Activated CD4-positive, alpha-beta T cell treated with anti-CD3 and anti-CD28 coated beads, Interleukin-2, amount 50 U/mL, for 1 hour (primary cell): ENCODE results near the gene LRRC26.

Experiments used
- DNase-seq: peaks from one replicate; pipeline ENCODE4 v3.0.0-alpha.2; 2020

Gene LRRC26, protein sequence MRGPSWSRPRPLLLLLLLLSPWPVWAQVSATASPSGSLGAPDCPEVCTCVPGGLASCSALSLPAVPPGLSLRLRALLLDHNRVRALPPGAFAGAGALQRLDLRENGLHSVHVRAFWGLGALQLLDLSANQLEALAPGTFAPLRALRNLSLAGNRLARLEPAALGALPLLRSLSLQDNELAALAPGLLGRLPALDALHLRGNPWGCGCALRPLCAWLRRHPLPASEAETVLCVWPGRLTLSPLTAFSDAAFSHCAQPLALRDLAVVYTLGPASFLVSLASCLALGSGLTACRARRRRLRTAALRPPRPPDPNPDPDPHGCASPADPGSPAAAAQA

DNA sequence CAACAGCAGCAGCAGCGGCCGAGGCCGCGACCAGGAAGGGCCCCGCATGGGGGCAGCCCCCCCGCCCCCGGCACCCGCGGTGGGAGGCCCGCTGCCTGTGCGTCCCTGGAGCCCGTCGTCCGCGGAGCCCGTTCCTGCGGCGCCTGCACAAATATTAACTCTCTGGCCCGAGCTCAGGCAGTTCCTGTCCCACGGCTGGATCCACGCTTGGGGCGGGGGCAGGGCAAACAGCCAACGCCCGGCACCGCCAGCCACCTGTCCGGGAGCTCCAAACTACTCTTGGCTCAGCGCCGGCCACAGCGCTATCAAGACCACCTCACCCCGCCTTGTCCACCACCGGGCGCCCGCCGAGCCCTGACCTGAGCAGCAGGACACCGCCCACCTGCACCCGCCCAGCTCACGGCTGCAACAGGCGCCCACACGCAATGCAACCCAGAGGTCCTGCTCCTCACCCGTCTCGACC, at the start of gene LRRC26:
TSS of gene LRRC26 (minus strand) at position 156 of the 463 bp plus-strand sequence. CDS start at position 48, 108 bp downstream.
- no peak for DNase-seq

GRCh38 chr9:137218754-137219271, 49.0 kb upstream of the LRRC26 start:
- no peak for DNase-seq

DNA sequence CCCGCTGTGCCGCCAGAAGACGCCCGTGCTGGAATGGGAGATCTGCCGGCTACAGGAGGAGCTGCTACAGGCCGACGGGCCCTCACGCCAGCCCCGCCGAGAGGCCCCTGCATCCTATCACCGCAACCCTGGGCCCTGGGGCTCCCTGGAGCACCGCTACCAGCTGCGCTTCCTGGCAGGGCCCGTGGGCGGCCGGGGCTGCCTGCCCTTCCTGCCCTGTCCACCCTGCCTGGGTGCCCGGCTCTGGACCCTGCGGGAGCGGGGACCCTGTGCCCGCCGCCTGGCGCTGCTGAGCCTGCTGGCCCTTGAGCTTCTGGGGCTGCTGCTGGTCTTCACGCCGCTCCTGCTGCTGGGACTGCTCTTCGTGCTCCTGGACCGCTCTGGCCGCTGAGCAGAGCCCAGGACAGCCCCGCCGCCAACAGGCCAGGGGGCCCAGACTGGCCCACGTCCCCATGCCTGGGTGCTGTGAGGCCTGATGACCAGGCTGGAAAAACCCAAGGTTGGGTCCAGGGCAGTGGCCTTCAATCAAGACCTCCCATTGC, 48.4 kb upstream of the LRRC26 start:
- no peak for DNase-seq

DNA sequence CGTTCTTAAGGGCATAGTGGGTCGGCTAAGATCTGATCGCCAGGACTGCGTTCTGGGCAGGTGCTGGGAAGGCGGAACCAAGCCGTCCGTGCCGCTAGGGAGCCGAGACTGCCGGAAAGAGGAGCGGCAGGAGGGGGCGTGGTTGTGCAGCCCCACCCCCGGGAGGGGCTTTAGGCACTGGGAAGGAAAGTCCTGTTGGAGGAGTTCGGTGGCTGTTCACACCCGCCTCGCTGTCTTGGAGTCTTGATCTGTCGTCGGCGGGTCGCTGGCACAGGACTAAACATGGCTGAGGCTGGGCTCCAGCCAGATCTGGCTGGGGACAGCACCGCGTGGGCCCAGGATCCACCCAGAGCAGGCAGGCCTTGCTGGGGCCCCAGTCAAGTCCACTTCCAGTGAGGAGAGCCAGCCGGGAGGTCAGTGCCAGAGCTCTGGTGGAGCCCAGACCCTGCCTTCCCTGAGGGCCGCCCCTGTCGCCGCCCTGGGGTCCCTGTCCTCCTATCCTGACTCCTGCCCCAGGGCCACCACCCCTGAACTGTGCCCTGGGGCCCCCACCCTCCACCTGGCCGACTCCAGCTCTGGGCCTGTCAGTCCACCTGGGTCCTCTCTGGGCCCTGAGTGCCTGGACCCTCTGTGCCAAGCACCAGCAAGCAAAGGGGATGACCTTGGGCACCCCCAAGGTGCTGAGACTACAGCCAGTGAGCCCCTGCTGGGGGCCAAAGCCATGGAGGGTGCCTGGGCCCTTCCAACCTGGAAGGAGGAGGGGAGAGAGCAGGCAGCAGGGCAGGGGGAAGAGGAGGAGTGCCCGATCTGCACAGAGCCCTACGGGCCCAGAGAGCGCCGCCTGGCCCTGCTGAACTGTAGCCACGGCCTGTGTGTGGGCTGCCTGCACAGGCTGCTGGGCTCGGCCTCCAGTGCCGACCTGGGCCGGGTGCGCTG, 47.7 kb upstream of the LRRC26 start:
- no peak for DNase-seq

DNA sequence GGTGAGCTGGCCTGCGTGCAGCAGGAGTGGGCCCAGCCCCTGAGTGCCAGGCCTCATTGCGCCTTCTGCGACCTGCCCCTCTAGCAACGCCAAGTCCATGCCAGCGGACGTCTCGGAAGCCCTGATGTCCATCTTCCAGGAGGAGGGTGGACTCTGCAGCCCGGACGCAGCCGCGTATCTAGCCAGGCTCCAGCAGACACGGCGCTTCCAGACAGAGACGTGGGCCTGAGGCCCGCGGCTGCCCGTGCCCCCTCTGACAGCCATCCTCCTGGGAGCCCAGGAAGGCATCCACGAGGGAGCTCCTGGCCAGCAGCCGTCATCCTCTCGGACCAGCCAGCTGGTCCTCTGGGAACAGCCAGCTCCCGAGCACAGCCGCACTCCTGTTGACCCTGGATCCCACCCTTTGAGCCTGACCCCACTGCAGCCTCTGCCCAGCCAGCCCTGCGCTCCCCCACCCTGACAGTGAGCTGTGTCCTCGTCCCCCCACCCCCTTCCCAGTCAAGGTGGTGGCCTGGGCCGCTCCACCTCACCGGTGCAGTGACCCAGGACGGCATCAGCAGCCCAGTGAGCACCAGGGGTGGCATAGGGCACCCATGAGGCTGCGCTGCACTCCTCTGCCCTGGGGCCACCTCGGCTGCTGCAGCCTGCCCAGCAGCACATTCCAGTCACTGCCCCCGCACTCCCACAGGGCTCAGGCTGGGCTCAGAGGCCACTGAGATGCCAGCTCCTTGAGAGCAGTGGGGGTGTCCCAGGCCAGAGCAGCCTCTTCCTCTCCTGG, 46.5 kb upstream of the LRRC26 start:
- DNase-seq, result no peak

DNA sequence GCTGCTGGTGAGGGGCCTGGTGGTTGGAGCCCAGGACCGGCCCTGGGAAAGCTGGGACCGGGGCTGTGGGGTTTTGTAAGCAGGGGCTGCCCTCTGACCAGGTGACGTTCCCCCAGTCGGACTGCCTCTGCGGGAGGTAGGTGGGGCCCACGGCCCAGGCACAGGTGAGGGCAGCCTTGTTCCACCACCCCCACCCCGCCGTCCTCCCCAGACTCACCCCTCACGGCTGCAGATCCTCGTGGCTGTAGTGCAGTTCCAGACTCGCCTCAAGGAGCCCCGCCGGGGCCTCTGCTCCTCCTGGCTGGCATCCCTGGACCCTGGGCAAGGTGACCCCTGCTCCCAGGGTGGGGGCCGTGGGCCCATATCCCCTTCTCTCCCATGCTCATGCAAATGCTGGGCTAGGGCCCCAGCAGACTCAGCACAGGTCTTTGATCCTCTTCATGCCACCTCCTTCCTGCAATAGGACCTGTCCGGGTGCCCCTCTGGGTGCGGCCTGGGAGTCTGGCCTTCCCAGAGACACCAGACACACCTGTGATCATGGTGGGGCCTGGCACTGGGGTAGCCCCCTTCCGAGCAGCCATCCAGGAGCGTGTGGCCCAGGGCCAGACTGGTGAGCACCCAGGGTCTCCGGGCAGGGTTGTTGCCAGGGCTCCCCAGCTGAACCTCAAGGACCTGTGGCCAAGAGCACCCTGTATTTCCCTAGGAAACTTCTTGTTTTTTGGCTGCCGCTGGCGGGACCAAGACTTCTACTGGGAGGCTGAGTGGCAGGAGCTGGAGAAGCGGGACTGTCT, 45.5 kb upstream of the LRRC26 start:
- no peak for DNase-seq

DNA sequence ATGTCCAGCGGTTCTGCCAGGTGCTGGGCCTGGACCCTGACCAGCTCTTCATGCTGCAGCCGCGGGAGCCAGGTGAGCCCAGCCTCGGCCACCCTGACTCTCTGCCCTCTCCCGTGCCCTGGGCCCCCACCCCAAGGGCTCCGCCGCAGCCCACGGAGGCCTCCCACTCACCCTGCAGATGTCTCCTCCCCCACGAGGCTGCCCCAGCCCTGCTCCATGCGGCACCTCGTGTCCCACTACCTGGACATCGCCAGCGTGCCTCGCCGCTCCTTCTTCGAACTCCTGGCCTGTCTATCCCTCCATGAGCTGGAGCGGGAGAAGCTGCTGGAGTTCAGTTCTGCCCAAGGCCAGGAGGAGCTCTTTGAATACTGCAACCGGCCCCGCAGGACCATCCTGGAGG, 44.8 kb upstream of the LRRC26 start:
- DNase-seq, result no peak

DNA sequence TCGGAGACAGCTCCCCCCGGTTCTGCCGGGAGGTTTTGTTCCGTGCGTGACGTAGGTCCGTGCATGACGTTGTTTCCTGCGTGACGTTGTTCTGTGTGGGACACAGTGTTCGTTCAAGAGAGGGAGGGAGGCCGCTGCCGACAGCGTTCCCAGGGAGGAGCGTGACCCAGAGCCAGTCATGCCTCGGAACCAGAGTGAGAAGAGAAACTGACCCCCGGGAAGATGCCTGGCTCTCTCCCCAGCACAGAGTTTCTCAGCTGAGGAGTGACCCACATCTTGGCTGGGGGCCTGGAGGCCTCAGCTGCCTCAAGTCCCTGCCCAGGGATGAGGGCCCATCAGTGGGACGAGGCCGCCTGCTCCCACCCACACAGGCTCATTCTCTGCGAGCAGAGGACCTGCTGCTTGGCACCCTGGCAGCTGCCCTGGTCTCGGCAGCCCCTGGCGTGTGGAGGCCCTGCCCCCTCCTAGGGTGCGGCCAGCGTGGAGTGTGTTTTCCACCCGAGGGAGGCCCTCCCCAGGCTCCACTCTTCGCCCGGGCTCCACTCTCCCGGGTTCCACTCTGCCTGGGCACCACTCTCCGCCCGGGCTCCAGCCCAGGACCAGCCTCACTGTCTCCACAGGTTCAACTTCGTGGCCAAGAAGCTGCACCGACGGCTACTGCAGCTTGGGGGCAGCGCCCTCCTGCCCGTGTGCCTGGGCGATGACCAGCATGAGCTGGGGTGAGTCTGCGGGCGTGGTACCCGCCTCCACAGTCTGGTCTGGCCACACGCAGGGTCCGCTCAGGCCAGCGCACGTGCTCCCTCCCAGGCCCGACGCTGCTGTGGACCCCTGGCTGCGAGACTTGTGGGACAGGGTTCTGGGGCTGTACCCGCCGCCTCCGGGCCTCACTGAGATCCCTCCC, 43.6 kb upstream of the LRRC26 start:
- no peak for DNase-seq

GRCh38 chr9:137212520-137212919, 42.7 kb upstream of the LRRC26 start:
- DNase-seq, result no peak

GRCh38 chr9:137211532-137211931, 41.7 kb upstream of the LRRC26 start:
- DNase-seq, result no peak

DNA sequence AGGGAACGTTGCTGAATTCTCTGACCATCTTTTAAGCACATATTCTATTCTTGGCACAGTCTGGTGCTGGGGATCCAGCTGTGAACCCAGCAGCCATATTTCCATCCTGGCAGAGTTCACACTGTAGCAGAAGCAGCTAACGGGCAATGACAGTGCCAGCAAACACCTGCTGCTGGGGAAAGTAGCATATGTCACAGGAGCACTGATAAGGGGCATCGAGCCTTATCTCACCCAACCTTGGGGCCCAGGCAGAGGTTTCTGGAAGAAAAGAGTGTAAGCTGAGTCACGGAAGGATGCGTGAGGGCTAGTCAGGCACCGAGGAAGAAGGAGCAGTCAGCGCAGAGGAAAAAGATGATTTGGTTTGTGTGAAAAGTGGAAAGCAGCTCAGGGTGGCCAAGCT, 36.8 kb upstream of the LRRC26 start:
- no peak for DNase-seq

GRCh38 chr9:137205126-137206069, 35.5 kb upstream of the LRRC26 start, which contains the start of the genes NDOR1 and TMEM203:
TSS of gene NDOR1 (plus strand) at chr9:137205700. CDS start at chr9:137205778, 78 bp downstream.
TSS of gene TMEM203 (minus strand) at chr9:137205648. CDS start at chr9:137205414, 234 bp downstream.
- peak; percentile 92 for DNase-seq

DNA sequence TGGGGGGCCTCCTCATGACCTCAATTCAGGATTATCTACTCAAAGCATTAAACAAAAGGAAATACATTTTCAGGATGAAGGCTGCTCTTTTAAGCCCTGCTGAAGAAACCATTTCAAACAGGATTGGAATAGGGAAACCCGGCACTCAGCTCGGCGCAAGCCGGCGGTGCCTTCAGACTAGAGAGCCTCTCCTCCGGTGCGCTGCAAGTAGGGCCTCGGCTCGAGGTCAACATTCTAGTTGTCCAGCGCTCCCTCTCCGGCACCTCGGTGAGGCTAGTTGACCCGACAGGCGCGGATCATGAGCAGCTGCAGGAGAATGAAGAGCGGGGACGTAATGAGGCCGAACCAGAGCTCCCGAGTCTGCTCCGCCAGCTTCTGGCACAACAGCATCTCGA, 34.9 kb upstream of the LRRC26 start:
- no peak for DNase-seq

DNA sequence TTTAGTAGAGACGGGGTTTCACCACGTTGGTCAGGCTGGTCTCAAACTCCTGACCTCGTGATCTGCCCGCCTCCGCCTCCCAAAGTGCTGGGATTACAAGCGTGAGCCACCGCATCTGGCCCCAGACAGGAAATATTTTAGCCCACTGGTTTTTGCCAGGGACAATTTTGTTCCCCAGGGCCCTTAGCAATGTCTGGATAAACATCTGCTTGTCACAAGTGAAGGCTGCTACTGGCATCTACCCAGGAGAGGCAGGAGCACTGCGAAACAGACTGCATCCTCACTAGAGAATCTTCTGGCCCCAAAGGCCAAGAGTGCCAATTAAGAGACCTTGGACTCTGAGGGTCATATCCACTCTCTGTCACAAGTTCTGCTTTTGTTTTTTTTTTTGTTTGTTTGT, 33.1 kb upstream of the LRRC26 start:
- DNase-seq, result no peak

- no peak for DNase-seq
These were observed 31.5 kb upstream of the LRRC26 start for GRCh38 chr9:137201205-137201868.

DNA sequence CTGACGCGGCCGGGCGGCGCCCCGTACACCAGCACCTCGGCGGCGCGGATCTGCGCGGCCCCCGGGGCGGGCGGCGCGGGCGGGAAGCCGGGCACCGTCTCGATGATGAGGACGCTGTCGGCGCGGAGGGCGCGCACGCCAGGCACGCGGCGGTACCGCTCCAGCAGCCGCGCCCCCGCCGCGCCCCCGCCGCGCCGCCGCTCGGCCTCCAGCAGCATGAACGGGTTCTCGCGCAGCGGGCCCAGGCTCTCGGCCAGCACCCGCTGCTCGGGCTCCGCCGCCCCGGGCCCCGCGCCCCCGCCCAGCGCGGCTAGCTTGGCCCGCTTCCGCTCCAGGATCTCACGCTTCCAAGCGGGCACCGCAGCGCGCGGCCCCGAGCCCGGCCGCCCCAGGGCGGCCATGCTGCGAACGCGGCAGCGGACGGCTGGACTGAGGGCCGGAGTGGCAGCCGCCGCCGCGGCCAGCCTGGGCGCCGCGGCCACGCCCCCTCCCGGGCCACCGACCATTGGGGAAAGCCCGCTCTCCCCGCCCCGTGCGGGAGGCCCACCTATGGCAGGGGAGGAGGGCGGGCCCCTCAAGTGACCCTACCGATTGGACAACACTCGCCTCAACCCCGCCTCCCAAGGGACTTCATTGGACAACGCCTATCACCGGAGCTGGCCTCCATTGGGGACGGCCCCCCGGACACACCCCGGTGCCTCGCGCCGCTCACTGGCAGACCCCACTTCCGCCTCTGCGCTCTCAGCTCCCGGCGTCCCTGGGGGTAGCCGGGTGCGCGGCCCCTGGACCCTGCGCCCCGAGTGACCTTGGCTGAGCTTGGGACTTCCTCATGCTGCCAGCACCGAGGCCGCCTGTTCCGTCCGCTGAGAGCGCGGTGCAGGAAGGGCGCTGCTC, 30.7 kb upstream of the LRRC26 start, which contains the start of gene TPRN:
TSS of gene TPRN (minus strand) at position 431 of the 894 bp plus-strand sequence. CDS start at position 401, 30 bp downstream.
- peak; percentile 98 for DNase-seq

DNA sequence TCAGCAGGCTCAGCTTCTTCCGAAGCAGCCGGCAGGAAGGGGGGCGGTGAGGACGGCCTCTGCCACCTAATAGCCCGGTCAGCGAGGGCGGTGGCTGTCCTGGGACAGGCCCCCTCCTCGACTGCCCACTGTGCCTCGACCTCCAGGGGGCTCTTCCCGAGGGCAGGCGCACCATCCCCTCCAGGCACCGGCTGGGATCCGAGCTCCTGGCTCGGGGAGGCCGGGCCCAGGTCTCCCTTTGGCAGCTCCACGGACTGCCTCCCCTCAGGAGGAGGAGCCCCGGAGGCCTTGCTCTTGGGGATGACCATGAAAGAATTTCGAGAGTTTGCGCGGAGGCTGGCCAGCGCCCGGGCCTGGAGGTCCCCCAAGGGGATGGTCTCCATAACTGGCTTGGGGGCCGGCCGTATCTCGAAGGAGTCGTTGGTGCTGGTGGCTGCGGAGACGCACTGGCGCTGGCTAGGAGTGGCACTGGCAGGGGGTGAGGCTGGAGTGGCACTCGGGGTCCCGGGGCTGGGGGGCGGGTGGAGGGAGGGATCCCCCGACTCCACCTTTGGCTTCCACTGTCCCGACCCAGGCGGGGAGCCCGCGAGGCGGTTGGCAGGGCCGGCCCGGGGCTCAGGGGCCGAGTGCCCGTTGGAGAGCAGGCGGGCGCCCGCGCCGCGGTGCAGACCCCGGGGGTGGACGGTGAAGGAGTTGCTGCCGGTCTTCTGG, 29.7 kb upstream of the LRRC26 start:
- no peak for DNase-seq
